Effector memory CD4-positive, alpha-beta T cell (primary cell): Measurements from ENCODE around the gene GGNBP2.
A peak's percentile ranks its signal among the peaks of the same experiment; 100 is the strongest.

ENCODE experiments used
- DNase-seq, 3 donors: peaks; one replicate each; pipeline ENCODE4 v3.0.0-alpha.2; 2020
- H3K27ac ChIP-seq: 2 replicates; pipeline ENCODE4 v1.7.0; 2013; ENCODE audit warnings: mild to moderate bottlenecking, low read length, moderate library complexity; ENCODE audit not compliant: insufficient read depth, poor library complexity, severe bottlenecking
- H3K27me3 ChIP-seq: replicated peaks from 2 replicates; pipeline ENCODE4 v1.7.0; 2013; ENCODE audit warnings: mild to moderate bottlenecking, low read length; ENCODE audit not compliant: insufficient read depth, control insufficient read depth, poor library complexity, severe bottlenecking
- H3K36me3 ChIP-seq: 2 replicates; pipeline ENCODE4 v1.7.0; 2013; ENCODE audit warnings: mild to moderate bottlenecking, low read length, moderate library complexity; ENCODE audit not compliant: control insufficient read depth, insufficient read depth
- H3K4me1 ChIP-seq: 2 replicates; pipeline ENCODE4 v1.7.0; 2013; ENCODE audit warnings: low read length, mild to moderate bottlenecking; ENCODE audit not compliant: control insufficient read depth, insufficient read depth, poor library complexity, severe bottlenecking
- H3K4me3 ChIP-seq: 2 replicates; pipeline ENCODE4 v1.7.0; 2013; ENCODE audit warnings: low read length, low read depth, mild to moderate bottlenecking; ENCODE audit not compliant: insufficient read depth, poor library complexity, severe bottlenecking
- H3K9me3 ChIP-seq: 2 replicates; pipeline ENCODE4 v1.7.0; 2013; ENCODE audit warnings: mild to moderate bottlenecking, low read length, moderate library complexity; ENCODE audit not compliant: control insufficient read depth

Gene GGNBP2

DNA sequence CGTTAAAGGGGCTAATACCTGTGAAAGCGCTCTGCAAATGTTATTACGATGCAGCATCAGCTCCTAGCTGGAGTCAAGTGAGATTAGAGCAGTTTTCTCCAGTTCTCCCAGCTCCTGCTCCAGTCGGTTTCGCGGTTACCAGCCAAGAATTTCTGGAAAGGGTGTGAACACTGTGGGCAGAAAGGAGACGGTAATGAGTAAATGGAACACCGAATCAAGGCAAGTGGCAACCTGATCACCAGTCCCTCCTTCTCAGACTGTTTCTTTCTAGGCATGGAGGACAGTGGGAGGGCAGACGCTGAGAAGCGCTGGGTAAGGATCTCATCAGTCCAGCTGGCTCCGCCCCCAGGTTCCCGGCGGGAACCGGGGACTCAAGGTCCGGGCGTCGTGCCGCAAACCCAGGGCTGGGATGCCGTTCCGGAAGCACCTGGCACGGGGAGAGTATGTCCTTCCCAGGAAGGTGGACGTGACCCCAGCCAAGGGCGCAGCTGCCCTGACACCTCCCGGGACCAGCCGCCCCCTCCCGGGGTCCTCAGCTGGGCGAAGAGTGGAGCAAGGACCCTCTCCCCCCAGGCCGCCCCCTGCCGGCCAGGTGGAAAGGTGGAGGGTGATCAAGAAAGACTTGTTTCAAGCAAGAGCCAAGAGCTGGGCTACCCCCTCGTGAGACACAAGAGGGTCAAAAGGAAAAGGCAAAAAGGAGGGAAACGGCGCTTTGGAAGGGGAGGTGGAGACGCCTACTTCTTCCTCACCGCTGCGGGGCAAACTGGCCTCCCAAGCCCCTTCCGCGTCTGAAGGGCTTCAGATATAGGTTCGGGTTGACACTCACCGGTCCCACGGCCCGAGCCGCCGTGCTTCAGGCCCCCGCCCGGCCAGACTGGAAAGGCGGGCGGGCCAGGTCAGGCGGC, 10.5 kb upstream of the GGNBP2 start:
- no peaks in the 10 kb centered on the region for H3K27me3 ChIP-seq
- H3K36me3 ChIP-seq = peaks cover 13% of the 10 kb centered on the region
- H3K4me1 ChIP-seq = no peaks in the 10 kb centered on the region
- H3K9me3 ChIP-seq = no peaks in the 10 kb centered on the region
- peak overlapping the region; percentile 96 for H3K4me3 ChIP-seq
- H3K27ac ChIP-seq = peak overlapping the region; percentile 92
- peak in 1 of 3 donors; percentile 45 for DNase-seq

DNA sequence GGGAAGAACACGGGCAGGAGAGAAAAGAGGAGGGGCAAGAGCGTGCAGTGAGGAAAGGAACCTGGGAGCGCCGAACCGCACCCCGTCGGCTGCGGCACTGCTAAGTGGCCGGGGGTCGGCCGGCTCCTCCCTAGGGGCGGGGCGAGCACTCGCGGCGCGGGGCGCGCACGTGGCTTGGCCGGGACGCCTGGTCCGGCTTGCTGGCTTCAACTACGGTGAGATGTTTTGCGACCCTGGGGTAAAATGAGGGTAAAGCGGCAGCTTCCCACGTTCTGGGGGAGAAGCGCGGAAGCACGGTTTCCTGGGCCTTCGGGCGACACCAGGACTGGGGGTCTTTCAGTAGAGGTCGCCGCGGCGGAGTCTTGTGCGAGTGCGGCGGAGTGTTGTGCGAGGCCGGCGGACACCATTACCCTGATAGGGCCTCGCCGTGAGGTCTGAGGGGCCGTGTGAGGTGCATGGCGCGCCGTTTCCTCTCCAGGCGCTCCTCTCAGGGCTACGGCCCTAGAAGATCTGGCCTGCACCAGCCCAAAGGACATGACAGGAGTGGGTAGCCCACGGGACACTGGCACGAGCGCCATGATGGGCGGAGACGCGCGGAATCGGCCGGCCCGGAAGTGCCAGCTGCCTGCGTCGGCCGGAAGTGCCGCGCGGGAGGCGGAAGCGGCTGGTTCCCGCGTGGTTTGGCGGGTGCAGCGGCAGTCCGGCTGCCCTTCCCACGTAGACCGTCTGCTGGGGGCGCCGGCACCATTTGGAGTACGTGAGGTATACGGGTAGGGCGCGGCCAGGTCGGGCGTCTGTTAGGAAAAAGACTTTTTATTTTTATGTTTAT, 9.7 kb upstream of the GGNBP2 start, which contains the start of the genes MYO19 and PIGW:
Gene MYO19 (minus strand): TSS at position 29 of the 829 bp plus-strand sequence. CDS start 2,330 bp downstream, outside the sequence.
Gene PIGW (plus strand): TSS at position 148 of the 829 bp plus-strand sequence. CDS start 2,115 bp downstream, outside the sequence.
- H3K27ac ChIP-seq = peak within 1 kb of the TSS; percentile 92
- DNase-seq = peak; percentile 71 to 79 (median 73)
- no peaks in the 10 kb centered on the region for H3K9me3 ChIP-seq
- peaks cover 13% of the 10 kb centered on the region for H3K36me3 ChIP-seq
- peak within 1 kb of the TSS; percentile 96 for H3K4me3 ChIP-seq
- no peaks in the 10 kb centered on the region for H3K27me3 ChIP-seq
- H3K4me1 ChIP-seq = no peaks in the 10 kb centered on the region

- Histone ChIP-seq H3K4me1 (no peaks in the 10 kb centered on the region), H3K27me3 (no peaks in the 10 kb centered on the region), H3K27ac (peak overlapping the region; percentile 92), H3K9me3 (no peaks in the 10 kb centered on the region), H3K4me3 (peak overlapping the region; percentile 96), H3K36me3 (peaks cover 13% of the 10 kb centered on the region)
- DNase-seq = no peak
Observed at GRCh38 chr17:36535669-36536081, 9.0 kb upstream of the GGNBP2 start.

GRCh38 chr17:36540696-36541095, 4.0 kb upstream of the GGNBP2 start:
- no peak overlapping the region for H3K27ac ChIP-seq
- H3K9me3 ChIP-seq = no peaks in the 10 kb centered on the region
- DNase-seq = no peak
- H3K4me1 ChIP-seq = peaks cover 7% of the 10 kb centered on the region
- no peaks in the 10 kb centered on the region for H3K27me3 ChIP-seq
- peaks cover 8% of the 10 kb centered on the region for H3K36me3 ChIP-seq
- H3K4me3 ChIP-seq = no peak overlapping the region

DNA sequence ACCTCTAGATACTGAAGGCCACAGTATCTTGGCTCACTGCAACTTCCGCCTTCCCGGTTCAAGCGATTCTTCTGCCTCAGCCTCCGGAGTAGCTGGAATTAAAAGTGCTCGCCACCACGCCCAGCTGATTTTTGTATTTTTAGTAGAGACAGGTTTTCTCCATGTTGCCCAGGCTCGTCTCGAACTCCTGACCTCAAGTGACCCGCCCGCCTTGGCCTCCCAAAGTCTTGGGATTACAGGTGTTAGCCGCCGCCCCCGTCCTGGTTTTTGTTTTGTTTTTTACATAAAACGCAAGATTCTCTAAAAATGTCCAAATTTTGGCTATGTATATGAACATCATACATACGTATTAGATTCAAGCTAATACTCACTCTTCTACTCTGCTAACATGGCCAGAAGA, 2.0 kb upstream of the GGNBP2 start:
- no peak for DNase-seq
- Histone ChIP-seq H3K27me3 (no peaks in the 10 kb centered on the region), H3K36me3 (peaks cover 3% of the 10 kb centered on the region), H3K27ac (no peak overlapping the region), H3K9me3 (no peaks in the 10 kb centered on the region), H3K4me1 (peaks cover 17% of the 10 kb centered on the region), H3K4me3 (no peak overlapping the region)

- peak overlapping the region; percentile 91 for H3K4me3 ChIP-seq
- H3K4me1 ChIP-seq = peaks cover 22% of the 10 kb centered on the region
- DNase-seq = no peak
- H3K27me3 ChIP-seq = no peaks in the 10 kb centered on the region
- H3K27ac ChIP-seq = peak overlapping the region; percentile 98
- no peaks in the 10 kb centered on the region for H3K9me3 ChIP-seq
- no peaks in the 10 kb centered on the region for H3K36me3 ChIP-seq
Observed at GRCh38 chr17:36544044-36544306, 744 bp upstream of the GGNBP2 start.

DNA sequence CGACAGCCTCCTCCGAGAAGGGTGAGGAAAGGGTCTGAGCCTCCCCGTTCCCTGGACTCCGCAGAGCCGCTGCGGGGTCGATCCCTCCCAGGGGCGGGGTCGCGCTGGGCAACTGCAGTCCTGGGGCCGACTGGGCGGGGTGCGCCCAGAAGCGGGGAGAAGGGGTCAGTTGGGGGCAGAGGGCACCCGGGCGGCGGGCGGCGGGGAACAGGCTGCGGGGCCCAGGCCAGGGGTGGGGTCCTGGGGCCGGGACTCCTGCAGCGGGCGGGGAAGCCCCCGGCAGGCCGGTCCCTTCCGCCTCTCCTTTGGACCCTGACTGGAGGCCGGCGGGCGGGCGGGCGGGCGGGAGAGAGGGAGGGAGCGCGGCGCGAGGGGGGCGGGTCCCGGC, 352 bp downstream of the GGNBP2 start:
- no peak for DNase-seq
- Histone ChIP-seq H3K36me3 (no peaks in the 10 kb centered on the region), H3K4me1 (peaks cover 22% of the 10 kb centered on the region), H3K9me3 (no peaks in the 10 kb centered on the region), H3K27ac (peak overlapping the region; percentile 98), H3K4me3 (peak overlapping the region; percentile 91), H3K27me3 (no peaks in the 10 kb centered on the region)

- H3K9me3 ChIP-seq = no peaks in the 10 kb centered on the region
- no peaks in the 10 kb centered on the region for H3K27me3 ChIP-seq
- peak overlapping the region; percentile 98 for H3K27ac ChIP-seq
- H3K36me3 ChIP-seq = no peaks in the 10 kb centered on the region
- peaks cover 29% of the 10 kb centered on the region for H3K4me1 ChIP-seq
- peak overlapping the region; percentile 89 for H3K4me3 ChIP-seq
- peak; percentile 95 to 97 (median 96) for DNase-seq
Observed at GRCh38 chr17:36545465-36546417, 1.0 kb downstream of the GGNBP2 start.

DNA sequence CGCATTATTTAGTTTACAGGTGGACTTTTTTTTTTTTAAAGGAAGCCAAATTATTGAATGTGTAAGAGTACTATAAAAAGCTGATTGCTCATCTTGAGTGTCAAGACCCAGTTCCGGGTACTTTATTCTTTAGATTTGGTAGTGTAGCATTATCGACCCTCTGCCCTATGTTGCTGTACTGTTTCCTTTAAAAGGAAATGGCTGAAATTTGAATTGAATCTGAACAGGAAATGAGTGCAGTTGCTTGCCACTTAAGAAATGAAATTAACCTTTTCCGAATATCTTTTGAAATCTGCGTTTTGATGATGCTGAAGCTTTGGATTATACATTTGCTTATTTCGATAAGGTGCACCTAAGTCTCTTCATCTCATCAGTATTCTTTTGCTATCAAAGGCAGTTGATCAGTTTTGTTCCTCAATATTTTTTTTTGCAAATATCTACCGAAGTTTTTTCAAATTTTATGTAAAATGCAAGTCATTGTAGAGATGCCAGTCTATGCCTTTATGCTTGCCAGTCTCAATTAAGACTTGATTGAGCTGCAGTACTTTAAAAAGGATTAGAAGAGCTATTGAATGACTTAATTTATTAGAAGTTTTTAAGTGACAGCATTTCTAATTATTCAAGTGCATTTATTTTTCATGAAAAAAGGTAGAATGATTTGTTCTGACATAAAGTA, 1.8 kb downstream of the GGNBP2 start:
- Histone ChIP-seq H3K27ac (peak overlapping the region; percentile 98), H3K9me3 (no peaks in the 10 kb centered on the region), H3K36me3 (no peaks in the 10 kb centered on the region), H3K27me3 (no peaks in the 10 kb centered on the region), H3K4me1 (peaks cover 35% of the 10 kb centered on the region), H3K4me3 (peak overlapping the region; percentile 89)
- DNase-seq = no peak
